Naive thymus-derived CD8-positive, alpha-beta T cell (primary cell): ENCODE results near the gene MAP2K3. TPM values are rescaled to one million over a fixed set of nuclear protein-coding genes. Genes with fewer than 3 reads are reported as not detected.

Experiments
- ATAC-seq, 2 donors: fragments of 150-1000 bp; cut with Tn5 transposase in 1 of 2; sonication (Bioruptor Pico), chemical (Tn5 transposase) in 1 of 2; 1 replicate in 1 of 2; 2 replicates in 1 of 2; pipeline ENCODE4 v1.10.0; 2021; ENCODE audit warnings: mild to moderate bottlenecking in 2 of 2, moderate library complexity in 2 of 2
- POLR2A ChIA-PET: fragments of 350-600 bp; sonication (Branson Sonifier 250); formaldehyde crosslinking; loops from one replicate; lab custom pipeline; 2021; ENCODE audit warnings: antibody characterized with exemption; lab: Charles Lee
- DNase-seq, 10 donors: peaks; one replicate each; pipeline versions ENCODE4 v3.0.0 to v3.0.0-alpha.2; 2020 to 2022
- H3K27ac Mint-ChIP-seq, 10 donors: one replicate each; pipeline ENCODE4 v1.8.0; 2020 to 2022; ENCODE audit warnings: mild to moderate bottlenecking in 10 of 10, mixed read lengths in 10 of 10, moderate library complexity in 4 of 10, inconsistent platforms in 1 of 10
- H3K27me3 Mint-ChIP-seq, 5 donors: one replicate each; pipeline ENCODE4 v1.8.0; 2021 to 2022; ENCODE audit warnings: mixed read lengths in 5 of 5
- H3K36me3 Mint-ChIP-seq, 3 donors: one replicate each; pipeline ENCODE4 v1.8.0; 2020 to 2022; ENCODE audit warnings: mixed read lengths in 3 of 3, mild to moderate bottlenecking in 2 of 3, inconsistent platforms in 1 of 3
- H3K4me1 Mint-ChIP-seq, 4 donors: one replicate each; pipeline ENCODE4 v1.8.0; 2021 to 2022; ENCODE audit warnings: mixed read lengths in 4 of 4
- H3K4me3 Mint-ChIP-seq, 10 donors: one replicate each; pipeline ENCODE4 v1.8.0; 2020 to 2022; ENCODE audit warnings: mild to moderate bottlenecking in 10 of 10, mixed read lengths in 10 of 10, moderate library complexity in 6 of 10, inconsistent platforms in 1 of 10
- H3K9me3 Mint-ChIP-seq, 9 donors: one replicate each; pipeline ENCODE4 v1.8.0; 2020 to 2022; ENCODE audit warnings: mixed read lengths in 9 of 9, mild to moderate bottlenecking in 3 of 9, inconsistent platforms in 1 of 9, moderate library complexity in 1 of 9
- polyA plus RNA-seq, 3 donors: library from polyadenylated mRNA; unstranded; fragments of 300-500 nt; fragmentation: Illumina TruSeq; gene quantifications; one replicate each; pipeline ENCODE4 v1.2.3, GENCODE V29; 2021
- total RNA-seq, 8 experiments: library from RNA in 2 of 8; stranded (reverse) in 2 of 8; gene quantifications; one replicate each; pipeline ENCODE4 v1.2.3 and lab custom pipeline; 2021 to 2026

Gene MAP2K3
- total and polyA plus RNA-seq, 5 experiments from 2014 or later: 39.4 to 69.4 (median 49.0) TPM

- H3K4me1 Mint-ChIP-seq: peaks cover 28 to 69% (median 52%) of the 10 kb centered on the region in 4 donors
- ATAC-seq: peak; percentile 9 to 37
- H3K36me3 Mint-ChIP-seq: no peaks in the 10 kb centered on the region
- peak in 8 of 10 donors; percentile 45 to 85 (median 56) for DNase-seq
- peak overlapping the region; percentile 78 to 94 (median 84) for H3K27ac Mint-ChIP-seq
- POLR2A ChIA-PET: interaction anchor here (0.9 to 4.6 kb wide), 4 partner anchors 8 to 65 kb away, joined by 3 to 53 read pairs (median 12); partner anchors contain the start of gene TMEM11
- H3K27me3 Mint-ChIP-seq: no peaks in the 10 kb centered on the region
- H3K4me3 Mint-ChIP-seq: peak overlapping the region in 9 of 10 donors; percentile 3 to 84 (median 56)
- H3K9me3 Mint-ChIP-seq: no peaks in the 10 kb centered on the region
These were observed 5.9 kb upstream of the MAP2K3 start for GRCh38 chr17:21278450-21279197.

- ATAC-seq: no peak
- Mint-ChIP-seq H3K4me3 (peak overlapping the region in 2 of 10 donors; percentile 32 to 55), H3K27ac (peak overlapping the region in 8 of 10 donors; percentile 79 to 94 (median 86)), H3K9me3 (no peaks in the 10 kb centered on the region), H3K4me1 (peaks cover 28 to 71% (median 52%) of the 10 kb centered on the region in 4 donors), H3K36me3 (no peaks in the 10 kb centered on the region), H3K27me3 (no peaks in the 10 kb centered on the region)
- POLR2A ChIA-PET: interaction anchor here (0.9 to 4.6 kb wide), 5 partner anchors 8 to 236 kb away, joined by 3 to 53 read pairs (median 3); no protein-coding TSS in a partner anchor
- peak in 1 of 10 donors; percentile 46 for DNase-seq
These were observed 5.3 kb upstream of the MAP2K3 start for GRCh38 chr17:21279198-21279535.

- ATAC-seq (no peak), DNase-seq (peak in 1 of 10 donors; percentile 46)
- Mint-ChIP-seq H3K4me3 (peak overlapping the region in 7 of 10 donors; percentile 8 to 76 (median 48)), H3K27me3 (no peaks in the 10 kb centered on the region), H3K4me1 (peaks cover 28 to 71% (median 52%) of the 10 kb centered on the region in 4 donors), H3K9me3 (no peaks in the 10 kb centered on the region), H3K27ac (peak overlapping the region in 9 of 10 donors; percentile 23 to 91 (median 79)), H3K36me3 (no peaks in the 10 kb centered on the region)
- POLR2A ChIA-PET: interaction anchor here (0.6 to 1.3 kb wide), 7 partner anchors 20 to 236 kb away, joined by 3 to 5 read pairs (median 3); no protein-coding TSS in a partner anchor
These were observed 4.9 kb upstream of the MAP2K3 start for GRCh38 chr17:21279582-21279981.

- Mint-ChIP-seq H3K27ac (peak overlapping the region in 9 of 10 donors; percentile 23 to 91 (median 79)), H3K27me3 (no peaks in the 10 kb centered on the region), H3K36me3 (no peaks in the 10 kb centered on the region), H3K4me1 (peaks cover 28 to 67% (median 49%) of the 10 kb centered on the region in 4 donors), H3K4me3 (peak overlapping the region in 6 of 10 donors; percentile 8 to 76 (median 46)), H3K9me3 (no peaks in the 10 kb centered on the region)
- POLR2A ChIA-PET: interaction anchor here (0.6 to 1.2 kb wide), 6 partner anchors 27 to 237 kb away, joined by 3 to 5 read pairs (median 3); partner anchors contain the start of gene NATD1
- DNase-seq: peak; percentile 74 to 92 (median 85)
- peak; percentile 29 to 47 for ATAC-seq
These were observed 4.4 kb upstream of the MAP2K3 start for GRCh38 chr17:21280081-21280518.

- Mint-ChIP-seq H3K4me3 (peak overlapping the region in 9 of 10 donors; percentile 37 to 95 (median 61)), H3K27ac (peak overlapping the region in 7 of 10 donors; percentile 8 to 83 (median 60)), H3K36me3 (no peaks in the 10 kb centered on the region), H3K27me3 (no peaks in the 10 kb centered on the region), H3K4me1 (peaks cover 40 to 74% (median 54%) of the 10 kb centered on the region in 4 donors), H3K9me3 (no peaks in the 10 kb centered on the region)
- POLR2A ChIA-PET: interaction anchor here (0.9 kb wide), 1 partner anchor 32 kb away, joined by 3 read pairs; no protein-coding TSS in a partner anchor
- no peak for ATAC-seq
- DNase-seq: no peak
These were observed 2.3 kb upstream of the MAP2K3 start for GRCh38 chr17:21282231-21282630.

- H3K4me3 Mint-ChIP-seq: peak overlapping the region; percentile 51 to 97 (median 76)
- H3K27ac Mint-ChIP-seq: peak overlapping the region in 7 of 10 donors; percentile 8 to 60 (median 49)
- H3K9me3 Mint-ChIP-seq: no peaks in the 10 kb centered on the region
- ATAC-seq: no peak
- peaks cover 40 to 76% (median 54%) of the 10 kb centered on the region in 4 donors for H3K4me1 Mint-ChIP-seq
- DNase-seq: no peak
- no peaks in the 10 kb centered on the region for H3K27me3 Mint-ChIP-seq
- POLR2A ChIA-PET: interaction anchor here (0.9 kb wide), 1 partner anchor 33 kb away, joined by 3 read pairs; no protein-coding TSS in a partner anchor
- H3K36me3 Mint-ChIP-seq: no peaks in the 10 kb centered on the region
These were observed 1.7 kb upstream of the MAP2K3 start for GRCh38 chr17:21282850-21283249.

- no peaks in the 10 kb centered on the region for H3K9me3 Mint-ChIP-seq
- peak overlapping the region; percentile 87 to 97 (median 94) for H3K4me3 Mint-ChIP-seq
- H3K36me3 Mint-ChIP-seq: no peaks in the 10 kb centered on the region
- ATAC-seq (no peak), DNase-seq (no peak)
- H3K4me1 Mint-ChIP-seq: peaks cover 40 to 76% (median 55%) of the 10 kb centered on the region in 4 donors
- H3K27me3 Mint-ChIP-seq: no peaks in the 10 kb centered on the region
- POLR2A ChIA-PET: interaction anchor here (1.0 kb wide), 1 partner anchor 8 kb away, joined by 5 read pairs; no protein-coding TSS in a partner anchor
- peak overlapping the region; percentile 79 to 98 (median 94) for H3K27ac Mint-ChIP-seq
These were observed 811 bp upstream of the MAP2K3 start for GRCh38 chr17:21283482-21284318.

GRCh38 chr17:21285164-21286065, 904 bp downstream of the MAP2K3 start:
- peak overlapping the region; percentile 87 to 97 (median 94) for H3K4me3 Mint-ChIP-seq
- H3K27ac Mint-ChIP-seq: peak overlapping the region; percentile 88 to 98 (median 96)
- peaks cover 30 to 76% (median 47%) of the 10 kb centered on the region in 4 donors for H3K4me1 Mint-ChIP-seq
- no peak for ATAC-seq
- H3K27me3 Mint-ChIP-seq: peaks cover 0 to under 1% (median 0%) of the 10 kb centered on the region in 5 donors
- DNase-seq: peak in 1 of 10 donors; percentile 20
- POLR2A ChIA-PET: interaction anchor here (0.8 to 3.8 kb wide), 5 partner anchors 8 to 228 kb away, joined by 3 to 53 read pairs (median 3); no protein-coding TSS in a partner anchor
- no peaks in the 10 kb centered on the region for H3K36me3 Mint-ChIP-seq
- H3K9me3 Mint-ChIP-seq: peaks cover 0 to 1% (median 0%) of the 10 kb centered on the region in 9 donors

GRCh38 chr17:21286066-21286770, 1.7 kb downstream of the MAP2K3 start:
- Mint-ChIP-seq H3K4me3 (peak overlapping the region; percentile 87 to 97 (median 94)), H3K4me1 (peaks cover 30 to 76% (median 50%) of the 10 kb centered on the region in 4 donors), H3K27ac (peak overlapping the region; percentile 88 to 98 (median 96)), H3K36me3 (peaks cover 0 to 7% (median 0%) of the 10 kb centered on the region in 3 donors), H3K27me3 (peaks cover 0 to 3% (median 0%) of the 10 kb centered on the region in 5 donors), H3K9me3 (peaks cover 0 to 5% (median 0%) of the 10 kb centered on the region in 9 donors)
- ATAC-seq (no peak), DNase-seq (no peak)
- POLR2A ChIA-PET: interaction anchor here (1.4 to 3.8 kb wide), 4 partner anchors 9 to 171 kb away, joined by 4 to 53 read pairs (median 5); partner anchors contain the start of gene NATD1

GRCh38 chr17:21286909-21287702, 2.6 kb downstream of the MAP2K3 start:
- ATAC-seq (no peak), DNase-seq (peak in 1 of 10 donors; percentile 21)
- POLR2A ChIA-PET: interaction anchor here (0.6 to 3.8 kb wide), 8 partner anchors 10 to 1406 kb away, joined by 3 to 53 read pairs (median 5); partner anchors contain the start of genes NATD1 and USP22
- H3K4me3 Mint-ChIP-seq: peak overlapping the region; percentile 87 to 97 (median 94)
- H3K36me3 Mint-ChIP-seq: peaks cover 0 to 11% (median 0%) of the 10 kb centered on the region in 3 donors
- H3K27me3 Mint-ChIP-seq: peaks cover 0 to 5% (median 3%) of the 10 kb centered on the region in 5 donors
- H3K4me1 Mint-ChIP-seq: peaks cover 33 to 73% (median 53%) of the 10 kb centered on the region in 4 donors
- H3K27ac Mint-ChIP-seq: peak overlapping the region; percentile 88 to 98 (median 96)
- peaks cover 0 to 6% (median under 1%) of the 10 kb centered on the region in 9 donors for H3K9me3 Mint-ChIP-seq
